ENCODE data around the gene NCOA1. TPM values are rescaled to one million over a fixed set of nuclear protein-coding genes. Genes with fewer than 3 reads are reported as not detected.

The NCOA1 gene
- total RNA-seq, 2 experiments from 2014 or later: 15.8 to 16.6 TPM

DNA sequence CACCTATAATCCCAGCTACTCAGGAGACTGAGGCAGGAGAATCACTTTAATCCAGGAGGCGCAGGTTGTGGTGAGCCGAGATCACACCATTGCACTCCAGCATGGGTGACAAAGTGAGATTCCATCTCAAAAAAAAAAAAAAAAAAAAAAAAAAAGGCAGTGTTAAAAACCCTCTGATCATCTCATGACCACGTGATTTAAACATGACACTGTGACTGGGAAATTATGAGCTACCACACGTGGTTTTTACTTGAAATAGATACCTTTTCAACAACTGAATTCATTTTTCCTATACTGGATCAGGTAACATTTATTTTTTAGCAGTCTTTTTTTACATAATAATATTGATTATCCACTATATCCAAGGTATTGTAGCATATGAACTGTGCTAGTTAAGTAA lies 199.5 kb downstream of the NCOA1 start:
- ChIA-PET CTCF (interaction anchor here (0.6 kb wide), 1 partner anchor 75 kb away, joined by 3 read pairs; no protein-coding TSS in a partner anchor), POLR2A (no interaction called here)
- Mint-ChIP-seq H3K36me3 (ENCODE audit: low read depth) (peaks cover 22% of the 10 kb centered on the region), H3K4me1 (no peaks in the 10 kb centered on the region), H3K9me3 (no peaks in the 10 kb centered on the region), H3K27ac (no peak overlapping the region), H3K27me3 (no peaks in the 10 kb centered on the region), H3K4me3 (no peak overlapping the region)
- no peak for DNase-seq

- Mint-ChIP-seq H3K4me1 (no peaks in the 10 kb centered on the region), H3K27ac (no peak overlapping the region), H3K36me3 (ENCODE audit: low read depth) (peaks cover 22% of the 10 kb centered on the region), H3K4me3 (no peak overlapping the region), H3K27me3 (no peaks in the 10 kb centered on the region), H3K9me3 (no peaks in the 10 kb centered on the region)
- CTCF ChIA-PET: no interaction called here
- no peak for DNase-seq
- POLR2A ChIA-PET: no interaction called here
These were observed 200.8 kb downstream of the NCOA1 start for GRCh38 chr2:24691806-24692205.

DNA sequence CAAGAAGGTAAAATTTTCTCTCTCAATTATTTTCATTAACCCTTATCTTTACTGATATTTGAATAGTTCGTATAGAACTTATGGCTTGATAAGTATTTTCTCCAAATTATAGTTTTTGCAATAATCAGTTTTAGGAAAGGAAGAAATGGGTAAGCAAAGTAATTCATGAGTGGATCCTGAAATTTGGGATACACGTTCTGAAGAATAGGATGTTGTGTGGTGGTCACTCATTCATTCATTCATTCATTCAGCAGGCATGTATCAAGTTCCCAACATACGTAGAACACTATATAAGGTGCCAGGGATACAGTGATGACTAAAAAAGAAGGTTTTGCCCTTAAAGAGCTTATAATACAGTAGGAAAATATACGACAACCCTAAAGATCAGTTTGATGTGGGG lies 206.7 kb downstream of the NCOA1 start:
- DNase-seq: no peak
- CTCF ChIA-PET: no interaction called here
- H3K27me3 Mint-ChIP-seq: no peaks in the 10 kb centered on the region
- no peaks in the 10 kb centered on the region for H3K9me3 Mint-ChIP-seq
- no peak overlapping the region for H3K27ac Mint-ChIP-seq
- H3K36me3 Mint-ChIP-seq (ENCODE audit: low read depth): peaks cover 8% of the 10 kb centered on the region
- no peak overlapping the region for H3K4me3 Mint-ChIP-seq
- POLR2A ChIA-PET: no interaction called here
- peaks cover 2% of the 10 kb centered on the region for H3K4me1 Mint-ChIP-seq

DNA sequence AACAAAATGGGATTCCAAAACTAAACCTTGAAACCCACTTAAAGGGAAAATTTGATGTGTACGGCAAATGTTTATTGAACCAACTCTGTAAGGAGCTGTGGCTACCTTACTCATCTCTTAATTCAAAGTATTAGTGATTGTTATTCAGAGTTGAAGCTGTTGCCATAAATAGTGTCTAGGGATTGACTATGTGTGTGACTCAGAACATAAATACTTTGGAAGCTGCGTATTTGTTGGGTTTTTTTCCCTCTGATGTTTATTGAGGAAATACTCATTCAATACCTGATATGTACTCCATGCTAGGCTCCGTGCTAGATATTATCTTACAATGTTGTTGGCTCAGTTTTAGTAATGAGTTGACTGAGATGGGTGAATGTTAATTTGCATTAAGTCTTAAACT lies 211.7 kb downstream of the NCOA1 start:
- no peaks in the 10 kb centered on the region for H3K27me3 Mint-ChIP-seq
- ChIA-PET CTCF (interaction anchor here (0.6 kb wide), 1 partner anchor 20 kb away, joined by 4 read pairs; no protein-coding TSS in a partner anchor), POLR2A (no interaction called here)
- H3K9me3 Mint-ChIP-seq: no peaks in the 10 kb centered on the region
- peaks cover 14% of the 10 kb centered on the region for H3K36me3 Mint-ChIP-seq (ENCODE audit: low read depth)
- no peak for DNase-seq
- peaks cover 6% of the 10 kb centered on the region for H3K4me1 Mint-ChIP-seq
- H3K27ac Mint-ChIP-seq: no peak overlapping the region
- H3K4me3 Mint-ChIP-seq: no peak overlapping the region

- H3K27ac Mint-ChIP-seq: no peak overlapping the region
- no peak for DNase-seq
- peaks cover 14% of the 10 kb centered on the region for H3K36me3 Mint-ChIP-seq (ENCODE audit: low read depth)
- ChIA-PET POLR2A (no interaction called here), CTCF (interaction anchor here (0.7 kb wide), 1 partner anchor 9 kb away, joined by 3 read pairs; no protein-coding TSS in a partner anchor)
- H3K9me3 Mint-ChIP-seq: no peaks in the 10 kb centered on the region
- H3K4me1 Mint-ChIP-seq: peaks cover 6% of the 10 kb centered on the region
- H3K4me3 Mint-ChIP-seq: no peak overlapping the region
- H3K27me3 Mint-ChIP-seq: no peaks in the 10 kb centered on the region
These were observed 213.6 kb downstream of the NCOA1 start for GRCh38 chr2:24704692-24705091.

DNA sequence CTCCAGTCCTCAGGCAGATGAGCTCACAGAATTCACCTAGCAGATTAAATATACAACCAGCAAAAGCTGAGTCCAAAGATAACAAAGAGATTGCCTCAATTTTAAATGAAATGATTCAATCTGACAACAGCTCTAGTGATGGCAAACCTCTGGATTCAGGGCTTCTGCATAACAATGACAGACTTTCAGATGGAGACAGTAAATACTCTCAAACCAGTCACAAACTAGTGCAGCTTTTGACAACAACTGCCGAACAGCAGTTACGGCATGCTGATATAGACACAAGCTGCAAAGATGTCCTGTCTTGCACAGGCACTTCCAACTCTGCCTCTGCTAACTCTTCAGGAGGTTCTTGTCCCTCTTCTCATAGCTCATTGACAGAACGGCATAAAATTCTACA lies 216.1 kb downstream of the NCOA1 start:
- Mint-ChIP-seq H3K4me1 (peaks cover 6% of the 10 kb centered on the region), H3K4me3 (no peak overlapping the region), H3K27ac (no peak overlapping the region), H3K27me3 (no peaks in the 10 kb centered on the region), H3K9me3 (no peaks in the 10 kb centered on the region), H3K36me3 (ENCODE audit: low read depth) (peaks cover 24% of the 10 kb centered on the region)
- POLR2A ChIA-PET: interaction anchor here (0.7 kb wide), 1 partner anchor 86 kb away, joined by 3 read pairs; the partner anchor contains the start of genes CENPO and PTRHD1
- DNase-seq: no peak
- CTCF ChIA-PET: no interaction called here

GRCh38 chr2:24708537-24709152 lies 217.6 kb downstream of the NCOA1 start:
- Mint-ChIP-seq H3K4me1 (no peaks in the 10 kb centered on the region), H3K4me3 (no peak overlapping the region), H3K27me3 (no peaks in the 10 kb centered on the region), H3K36me3 (ENCODE audit: low read depth) (peaks cover 35% of the 10 kb centered on the region), H3K27ac (no peak overlapping the region), H3K9me3 (no peaks in the 10 kb centered on the region)
- DNase-seq: no peak
- ChIA-PET POLR2A (no interaction called here), CTCF (no interaction called here)

DNA sequence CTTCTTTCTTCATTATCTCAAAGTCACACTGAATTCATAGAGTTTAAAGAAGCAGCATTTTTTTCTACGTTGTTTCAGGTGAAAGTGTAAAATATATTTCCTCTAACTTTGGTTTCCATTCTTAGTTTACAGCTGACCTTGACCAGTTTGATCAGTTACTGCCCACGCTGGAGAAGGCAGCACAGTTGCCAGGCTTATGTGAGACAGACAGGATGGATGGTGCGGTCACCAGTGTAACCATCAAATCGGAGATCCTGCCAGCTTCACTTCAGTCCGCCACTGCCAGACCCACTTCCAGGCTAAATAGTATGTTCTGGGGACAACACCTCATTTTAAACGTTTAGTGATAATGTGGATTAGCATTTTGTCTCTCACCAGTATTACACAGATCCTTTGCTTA lies 219.8 kb downstream of the NCOA1 start:
- POLR2A ChIA-PET: no interaction called here
- CTCF ChIA-PET: no interaction called here
- no peak for DNase-seq
- H3K9me3 Mint-ChIP-seq: no peaks in the 10 kb centered on the region
- no peaks in the 10 kb centered on the region for H3K4me1 Mint-ChIP-seq
- peaks cover 35% of the 10 kb centered on the region for H3K36me3 Mint-ChIP-seq (ENCODE audit: low read depth)
- H3K4me3 Mint-ChIP-seq: no peak overlapping the region
- H3K27ac Mint-ChIP-seq: no peak overlapping the region
- no peaks in the 10 kb centered on the region for H3K27me3 Mint-ChIP-seq

DNA sequence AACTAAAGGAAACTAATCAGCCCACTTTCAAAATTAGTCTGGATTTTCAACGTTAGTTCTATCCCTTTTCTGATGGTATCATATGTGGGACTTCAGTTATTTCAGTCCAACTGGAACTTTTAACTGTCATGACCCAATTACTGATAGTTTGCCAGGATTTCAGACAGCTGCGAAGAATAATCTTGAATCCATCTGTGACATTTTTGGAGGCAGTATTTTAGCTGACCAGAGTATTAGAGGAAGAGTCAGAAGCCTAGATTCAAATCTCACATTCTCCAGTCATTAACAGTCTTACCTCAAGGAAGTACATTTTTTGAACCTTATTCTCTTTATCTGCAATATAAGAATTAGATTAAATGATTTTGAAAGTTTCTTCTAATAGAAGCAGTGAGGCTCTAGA lies 220.8 kb downstream of the NCOA1 start:
- no peaks in the 10 kb centered on the region for H3K9me3 Mint-ChIP-seq
- CTCF ChIA-PET: no interaction called here
- no peaks in the 10 kb centered on the region for H3K4me1 Mint-ChIP-seq
- H3K4me3 Mint-ChIP-seq: no peak overlapping the region
- no peak for DNase-seq
- POLR2A ChIA-PET: no interaction called here
- no peaks in the 10 kb centered on the region for H3K27me3 Mint-ChIP-seq
- peaks cover 34% of the 10 kb centered on the region for H3K36me3 Mint-ChIP-seq (ENCODE audit: low read depth)
- H3K27ac Mint-ChIP-seq: no peak overlapping the region

DNA sequence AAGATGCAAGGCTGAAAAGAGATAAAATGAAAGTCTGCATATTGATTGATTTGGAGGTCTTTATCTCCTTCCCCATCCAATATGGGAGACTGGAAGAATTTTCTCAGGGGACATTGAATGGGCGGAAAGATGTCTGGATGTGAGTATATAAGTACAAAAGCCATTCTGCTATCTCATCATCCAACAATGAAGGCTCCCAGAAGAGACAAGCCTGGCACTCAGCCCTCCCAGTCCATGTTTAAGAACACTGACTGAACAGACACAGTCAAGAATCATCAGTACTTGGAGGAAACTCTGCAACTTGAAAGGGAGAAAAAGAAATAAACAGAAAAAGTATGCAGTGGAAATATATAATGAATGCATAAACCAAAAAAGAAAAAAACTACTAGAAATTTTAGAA lies 221.2 kb downstream of the NCOA1 start:
- no peak for DNase-seq
- POLR2A ChIA-PET: no interaction called here
- Mint-ChIP-seq H3K4me3 (no peak overlapping the region), H3K27me3 (no peaks in the 10 kb centered on the region), H3K36me3 (ENCODE audit: low read depth) (peaks cover 30% of the 10 kb centered on the region), H3K4me1 (no peaks in the 10 kb centered on the region), H3K9me3 (no peaks in the 10 kb centered on the region), H3K27ac (no peak overlapping the region)
- CTCF ChIA-PET: no interaction called here

GRCh38 chr2:24717263-24717951 lies 226.4 kb downstream of the NCOA1 start:
- H3K36me3 Mint-ChIP-seq (ENCODE audit: low read depth): peaks cover 15% of the 10 kb centered on the region
- POLR2A ChIA-PET: no interaction called here

GRCh38 chr2:24720310-24720709 lies 229.3 kb downstream of the NCOA1 start:
- ChIA-PET CTCF (no interaction called here), POLR2A (no interaction called here)
- H3K27ac Mint-ChIP-seq: no peak overlapping the region
- peaks cover 6% of the 10 kb centered on the region for H3K36me3 Mint-ChIP-seq (ENCODE audit: low read depth)
- H3K4me1 Mint-ChIP-seq: no peaks in the 10 kb centered on the region
- H3K27me3 Mint-ChIP-seq: no peaks in the 10 kb centered on the region
- no peak for DNase-seq
- H3K9me3 Mint-ChIP-seq: no peaks in the 10 kb centered on the region
- no peak overlapping the region for H3K4me3 Mint-ChIP-seq

More at GRCh38 chr2:24717263-24717951, 226.4 kb downstream of the NCOA1 start:
- Mint-ChIP-seq H3K27ac (no peak overlapping the region), H3K27me3 (no peaks in the 10 kb centered on the region), H3K4me3 (no peak overlapping the region), H3K4me1 (no peaks in the 10 kb centered on the region), H3K9me3 (no peaks in the 10 kb centered on the region)
- DNase-seq: no peak
- CTCF ChIA-PET: no interaction called here

DNA sequence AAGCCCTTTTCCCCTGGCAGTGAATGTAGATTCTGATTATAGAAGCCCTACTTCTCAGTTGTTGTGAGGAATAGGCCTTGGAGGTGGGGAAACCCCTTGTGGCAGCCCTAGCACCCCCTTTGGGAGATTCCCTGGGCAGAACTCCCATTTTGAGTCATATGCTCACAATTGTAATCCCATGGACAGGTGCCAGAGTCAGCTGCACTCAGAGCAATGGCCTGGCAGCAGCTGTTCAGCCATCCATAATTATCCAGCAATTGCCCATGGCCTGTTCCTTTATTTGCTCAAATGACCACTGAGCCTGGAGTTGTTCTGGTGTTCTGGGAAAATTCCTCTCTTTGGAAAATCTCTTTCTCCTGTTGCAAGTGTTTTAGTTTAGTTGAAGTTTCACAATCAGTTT lies 230.4 kb downstream of the NCOA1 start:
- Mint-ChIP-seq H3K9me3 (no peaks in the 10 kb centered on the region), H3K4me1 (no peaks in the 10 kb centered on the region), H3K27me3 (no peaks in the 10 kb centered on the region), H3K36me3 (ENCODE audit: low read depth) (peaks cover 4% of the 10 kb centered on the region), H3K27ac (no peak overlapping the region), H3K4me3 (no peak overlapping the region)
- ChIA-PET CTCF (no interaction called here), POLR2A (no interaction called here)
- no peak for DNase-seq

Data from activated CD4-positive, alpha-beta memory T cell treated with anti-CD3 and anti-CD28 coated beads, Interleukin-2, amount 10 ng/mL, durations not matched to agents 7 days and 5 days (primary cell).